Mesodermal cell (in vitro differentiated cells): Measurements from ENCODE around the gene COA5. TPM values are rescaled to one million over a fixed set of nuclear protein-coding genes. Genes with fewer than 3 reads are reported as not detected.

Experiments
- H3K27ac ChIP-seq: 2 replicates; pipeline ENCODE4 v1.7.0; 2013; ENCODE audit warnings: mild to moderate bottlenecking, low read depth, low read length, moderate library complexity; ENCODE audit not compliant: severe bottlenecking
- H3K36me3 ChIP-seq: 2 replicates; pipeline ENCODE4 v1.7.1; 2013; ENCODE audit warnings: mild to moderate bottlenecking, low read length, moderate library complexity; ENCODE audit not compliant: control insufficient read depth, insufficient read depth
- H3K4me1 ChIP-seq: one replicate; pipeline ENCODE4 v1.7.1; 2013; ENCODE audit warnings: mild to moderate bottlenecking, low read length; ENCODE audit not compliant: insufficient read depth, control insufficient read depth, poor library complexity, severe bottlenecking
- H3K4me3 ChIP-seq: 2 replicates; pipeline ENCODE4 v1.7.0; 2013; ENCODE audit warnings: low read length, control low read depth, mild to moderate bottlenecking; ENCODE audit not compliant: insufficient read depth, poor library complexity, severe bottlenecking; ENCODE audit errors: extremely low read depth
- H3K9me3 ChIP-seq: 2 replicates; pipeline ENCODE4 v1.7.1; 2013; ENCODE audit warnings: mild to moderate bottlenecking, low read length, moderate library complexity; ENCODE audit not compliant: control insufficient read depth
- WGBS, 2 experiments: methylation state at CpG; one replicate each; pipeline ENCODE4 v1.1.5; 2013; ENCODE audit warnings: missing lambda C conversion rate in 2 of 2; ENCODE audit not compliant: insufficient coverage in 2 of 2; 5-methylcytosine and 5-hydroxymethylcytosine counted together
- polyA plus RNA-seq, 2 experiments: library from polyadenylated mRNA; stranded (reverse); fragments of 50-300 nt; gene quantifications; one replicate each; pipeline ENCODE4 v1.2.3, GENCODE V29; 2013

Gene COA5, protein sequence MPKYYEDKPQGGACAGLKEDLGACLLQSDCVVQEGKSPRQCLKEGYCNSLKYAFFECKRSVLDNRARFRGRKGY
- 27.4 TPM for polyA plus RNA-seq (2013, experiment 1 of 2)
- polyA plus RNA-seq (2013, experiment 2 of 2) = 38.0 TPM

DNA sequence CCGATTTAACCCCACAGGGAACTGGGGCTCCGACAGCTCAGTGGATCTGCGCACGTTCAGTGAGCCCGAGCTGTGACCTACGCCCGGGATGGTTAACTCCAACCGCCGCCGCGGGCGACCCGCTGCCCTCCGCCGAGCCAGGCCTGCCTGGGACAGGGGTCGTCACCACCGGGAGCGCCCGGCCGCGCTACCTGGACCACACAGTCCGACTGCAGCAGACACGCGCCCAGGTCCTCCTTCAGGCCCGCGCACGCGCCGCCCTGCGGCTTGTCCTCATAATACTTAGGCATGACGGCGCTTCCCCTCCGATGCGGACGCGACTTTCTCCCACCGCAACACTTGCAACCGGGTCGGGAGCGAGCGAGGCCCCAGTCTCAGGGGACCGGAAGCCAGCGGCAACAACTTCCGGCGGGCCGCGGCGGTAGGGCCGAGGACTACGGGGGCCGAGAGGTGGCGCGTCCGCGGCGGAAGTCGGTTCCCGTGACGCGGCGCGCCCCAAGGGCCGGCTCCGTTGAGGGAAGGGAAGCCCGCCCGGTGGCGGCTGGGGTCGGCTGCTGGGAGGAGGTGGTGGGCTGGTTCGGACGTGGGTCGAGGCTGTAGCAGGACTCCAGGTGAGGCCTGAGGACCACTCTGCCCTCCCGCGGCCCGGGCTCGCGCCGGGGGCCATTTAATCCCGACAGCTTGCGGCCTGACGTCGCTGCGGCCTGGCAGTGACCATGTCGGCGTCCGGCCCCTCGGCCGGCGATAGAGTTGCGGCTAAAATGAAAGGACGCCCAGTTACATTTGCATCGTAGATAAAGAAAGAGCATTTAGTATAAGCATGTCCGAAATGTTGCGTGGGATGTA lies at the start of gene COA5, which contains the start of gene UNC50:
Gene COA5, minus strand, starts transcription at position 397 of the 846 bp plus-strand sequence. Its CDS starts 107 bp downstream, at position 290.
Gene UNC50, plus strand, starts transcription at position 474 of the 846 bp plus-strand sequence. CDS start 1,171 bp downstream, outside the sequence.
- Histone ChIP-seq H3K4me3 (peak within 1 kb of the TSS; percentile 94), H3K9me3 (no peaks in the 10 kb centered on the region), H3K27ac (peak within 1 kb of the TSS; percentile 93), H3K4me1 (peaks cover 8% of the 10 kb centered on the region), H3K36me3 (peaks cover 37% of the 10 kb centered on the region)
- WGBS, 2 experiments = 0% methylated on average over 61 to 77 of the region's 93 CpGs

DNA sequence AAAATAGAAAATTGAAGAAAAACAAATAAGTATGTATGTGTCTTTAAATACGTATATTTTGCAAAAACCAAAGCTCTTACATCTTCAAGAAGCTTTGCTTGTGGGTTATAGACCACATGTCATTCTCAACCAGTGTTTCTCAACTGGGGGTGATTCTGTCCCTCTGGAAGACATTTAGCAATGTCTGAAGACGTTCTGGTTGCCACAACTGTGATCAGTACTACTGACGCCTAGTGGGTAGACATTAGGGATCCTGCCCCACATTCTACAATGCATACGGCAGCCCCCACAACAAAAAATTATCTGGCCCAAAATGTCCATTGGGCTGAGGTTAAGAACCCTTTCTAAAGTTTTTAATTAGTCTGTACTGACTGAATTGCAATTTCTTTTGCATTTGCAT lies 48.5 kb upstream of the COA5 start:
- no peak overlapping the region for H3K27ac ChIP-seq
- no peaks in the 10 kb centered on the region for H3K4me1 ChIP-seq
- H3K9me3 ChIP-seq = peaks cover 5% of the 10 kb centered on the region
- WGBS, 2 experiments = 81% methylated on average over 3 of the region's 4 CpGs; no CpG with 5 or more reads in 1 of the 2 experiments
- H3K36me3 ChIP-seq = no peaks in the 10 kb centered on the region
- no peak overlapping the region for H3K4me3 ChIP-seq

DNA sequence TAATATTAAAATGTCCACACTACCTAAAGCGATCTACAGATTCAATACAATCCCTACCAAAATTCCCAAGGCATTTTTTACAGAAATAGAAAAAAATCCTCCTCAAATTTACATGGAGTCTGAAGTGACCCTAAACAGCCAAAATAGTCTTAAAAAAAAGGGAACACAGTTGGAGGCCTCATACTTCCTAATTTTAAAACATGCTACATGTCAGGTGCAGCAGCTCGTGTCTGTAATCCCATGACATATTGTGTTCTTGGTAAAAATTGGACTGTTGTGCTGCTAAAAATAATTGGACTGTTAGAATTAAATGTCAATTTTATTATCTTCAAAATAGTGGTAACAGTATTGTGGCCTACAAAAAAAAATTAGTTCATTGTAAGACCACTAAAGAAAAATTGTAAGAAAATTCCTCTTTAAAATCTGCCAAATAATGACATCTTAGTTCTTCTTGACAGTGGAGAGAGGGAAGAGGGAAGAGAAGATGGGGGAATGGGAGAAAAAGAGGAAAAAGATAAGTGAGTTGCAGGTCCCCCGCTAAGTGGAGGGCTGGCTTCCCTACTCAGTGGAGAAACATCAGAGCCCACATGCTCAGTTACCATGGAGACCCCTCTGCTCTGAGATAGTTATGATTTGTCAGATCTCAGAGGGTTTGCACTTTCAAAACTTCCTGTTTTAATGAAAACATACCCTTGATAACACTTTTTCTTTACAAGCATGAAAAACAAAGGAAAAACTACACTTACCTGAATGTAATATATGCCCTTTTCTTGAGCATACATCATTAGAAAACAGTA lies 46.6 kb upstream of the COA5 start:
- no peak overlapping the region for H3K27ac ChIP-seq
- no peaks in the 10 kb centered on the region for H3K9me3 ChIP-seq
- no peaks in the 10 kb centered on the region for H3K4me1 ChIP-seq
- WGBS, 2 experiments = 100% methylated on average over 1 of the region's 3 CpGs; no CpG with 5 or more reads in 1 of the 2 experiments
- no peaks in the 10 kb centered on the region for H3K36me3 ChIP-seq
- no peak overlapping the region for H3K4me3 ChIP-seq

DNA sequence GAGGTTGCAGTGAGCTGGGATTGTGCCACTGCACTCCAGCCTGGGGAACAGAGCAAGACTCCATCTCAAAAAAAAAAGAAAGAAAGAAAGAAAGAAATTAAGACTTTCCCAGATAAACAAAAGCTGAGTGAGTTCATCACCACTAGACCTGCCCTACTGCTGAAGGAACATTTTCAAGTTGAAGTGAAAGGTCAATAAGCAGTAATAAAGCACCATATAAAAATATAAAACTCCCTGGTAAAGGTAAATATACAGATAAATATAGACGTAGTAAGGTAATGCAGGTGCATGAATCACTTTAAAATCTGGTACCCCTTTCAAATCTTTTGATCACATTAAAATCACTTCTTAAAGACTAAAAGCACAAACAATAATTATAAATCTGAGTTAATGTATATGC lies 42.7 kb upstream of the COA5 start:
- Histone ChIP-seq H3K36me3 (no peaks in the 10 kb centered on the region), H3K9me3 (no peaks in the 10 kb centered on the region), H3K4me3 (no peak overlapping the region), H3K4me1 (no peaks in the 10 kb centered on the region), H3K27ac (no peak overlapping the region)
- WGBS, 2 experiments = no CpG with 5 or more reads among the region's 1 CpG

DNA sequence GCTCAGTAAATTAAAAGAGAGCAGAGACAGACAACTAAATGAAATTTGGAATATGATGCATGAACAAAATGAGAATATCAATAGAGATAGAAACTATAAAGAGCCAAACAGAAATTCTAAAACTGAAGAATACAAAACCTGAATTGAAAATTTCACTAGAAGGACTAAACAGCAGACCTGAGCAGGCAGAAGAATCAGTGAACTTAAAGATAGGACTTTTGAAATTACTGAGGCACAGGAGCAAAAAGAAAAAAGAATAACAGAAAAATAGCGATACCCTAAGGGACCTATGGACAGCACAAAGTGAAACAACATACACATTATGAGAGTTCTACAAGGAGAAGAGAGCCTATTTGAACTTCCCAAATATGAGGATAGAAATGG lies 41.7 kb upstream of the COA5 start:
- H3K36me3 ChIP-seq = no peaks in the 10 kb centered on the region
- no peak overlapping the region for H3K27ac ChIP-seq
- no peaks in the 10 kb centered on the region for H3K4me1 ChIP-seq
- no peaks in the 10 kb centered on the region for H3K9me3 ChIP-seq
- no peak overlapping the region for H3K4me3 ChIP-seq
- no CpG with 5 or more reads among the region's 1 CpG for WGBS, 2 experiments

DNA sequence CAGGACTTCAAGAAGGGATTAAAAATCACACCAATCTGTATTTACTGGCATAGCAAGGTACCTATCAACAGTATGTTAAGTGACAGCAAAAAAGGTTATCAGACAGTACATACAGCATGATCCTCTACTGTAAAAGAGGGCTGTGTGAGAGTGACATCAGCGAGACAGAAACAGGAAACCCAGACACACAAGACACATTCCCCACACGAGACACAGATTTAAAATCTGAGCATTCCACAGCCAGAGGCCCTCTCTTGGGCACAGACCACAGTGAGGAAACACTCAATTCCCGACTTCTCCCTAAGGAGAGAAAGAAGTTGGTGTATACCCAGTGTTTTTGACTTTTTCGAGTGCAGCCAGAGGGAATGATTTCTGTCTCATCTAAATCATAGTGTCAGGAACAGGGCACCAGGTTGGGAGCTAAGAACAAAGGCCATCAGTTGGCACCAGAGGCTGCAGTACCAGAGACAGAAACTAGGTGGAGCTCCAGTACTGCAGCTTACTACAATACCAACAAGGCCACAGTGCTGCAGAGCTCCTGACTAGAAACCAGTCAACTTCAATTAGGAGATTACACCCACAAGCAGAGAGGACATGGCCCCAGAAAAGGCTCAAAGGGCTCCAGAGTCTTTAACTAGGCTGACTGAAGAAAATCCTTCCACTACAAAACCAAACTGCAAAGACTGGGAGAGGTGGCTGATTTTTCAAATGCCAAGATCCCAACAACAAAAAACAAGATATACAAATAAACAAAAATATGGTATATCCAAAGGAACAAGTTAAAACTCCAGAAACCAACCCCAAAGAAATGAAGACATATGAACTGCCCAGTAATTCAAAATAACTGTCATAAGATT lies 41.1 kb upstream of the COA5 start:
- no peak overlapping the region for H3K4me3 ChIP-seq
- H3K36me3 ChIP-seq = no peaks in the 10 kb centered on the region
- H3K27ac ChIP-seq = peak overlapping the region; percentile 57
- H3K4me1 ChIP-seq = no peaks in the 10 kb centered on the region
- WGBS, 2 experiments = 0% methylated on average over 1 to 2 of the region's 4 CpGs
- no peaks in the 10 kb centered on the region for H3K9me3 ChIP-seq

DNA sequence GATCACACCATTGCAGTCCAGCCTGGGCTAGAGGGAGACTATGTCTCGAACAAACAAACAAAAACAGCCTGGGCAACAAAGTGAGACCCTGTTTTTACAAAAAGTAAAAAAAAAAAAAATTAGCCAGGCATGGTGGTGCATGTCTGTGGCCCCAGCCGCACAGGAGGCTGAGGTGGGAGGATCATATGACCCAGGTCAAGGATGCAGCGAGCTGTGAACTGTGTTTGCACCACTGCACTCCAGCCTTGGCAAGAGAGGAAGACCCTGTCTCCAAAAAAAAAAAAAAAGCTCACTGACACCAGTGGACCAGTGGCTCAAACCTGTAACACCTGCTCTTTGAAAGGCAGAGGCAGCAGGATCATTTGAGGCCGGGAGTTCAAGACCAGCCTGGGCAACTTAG lies 40.1 kb upstream of the COA5 start:
- Histone ChIP-seq H3K4me1 (no peaks in the 10 kb centered on the region), H3K9me3 (no peaks in the 10 kb centered on the region), H3K27ac (no peak overlapping the region), H3K4me3 (no peak overlapping the region), H3K36me3 (no peaks in the 10 kb centered on the region)
- 100% methylated on average over 2 of the region's 4 CpGs; no CpG with 5 or more reads in 1 of the 2 experiments for WGBS, 2 experiments

DNA sequence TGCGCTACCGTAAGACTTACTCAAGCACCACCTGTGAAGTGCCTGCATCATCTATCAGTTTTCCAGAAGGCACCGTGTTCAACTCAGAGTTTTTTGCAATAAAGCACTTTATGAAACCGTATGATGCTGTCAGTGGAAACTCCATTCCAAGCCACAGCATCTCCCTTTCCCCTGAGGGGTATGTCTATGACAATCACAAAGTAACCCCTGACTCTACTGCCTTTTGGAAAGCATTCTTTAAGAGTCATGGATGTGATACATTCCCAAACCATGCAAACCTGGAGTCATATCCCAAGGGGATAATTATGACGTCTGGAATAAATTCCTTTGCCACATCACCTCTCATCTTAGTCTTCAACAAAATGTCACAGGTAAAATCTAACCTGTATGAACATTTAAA lies 39.3 kb upstream of the COA5 start:
- H3K36me3 ChIP-seq = no peaks in the 10 kb centered on the region
- no peaks in the 10 kb centered on the region for H3K9me3 ChIP-seq
- no peaks in the 10 kb centered on the region for H3K4me1 ChIP-seq
- no peak overlapping the region for H3K27ac ChIP-seq
- 83% methylated on average over 5 of the region's 5 CpGs for WGBS, 2 experiments
- no peak overlapping the region for H3K4me3 ChIP-seq

DNA sequence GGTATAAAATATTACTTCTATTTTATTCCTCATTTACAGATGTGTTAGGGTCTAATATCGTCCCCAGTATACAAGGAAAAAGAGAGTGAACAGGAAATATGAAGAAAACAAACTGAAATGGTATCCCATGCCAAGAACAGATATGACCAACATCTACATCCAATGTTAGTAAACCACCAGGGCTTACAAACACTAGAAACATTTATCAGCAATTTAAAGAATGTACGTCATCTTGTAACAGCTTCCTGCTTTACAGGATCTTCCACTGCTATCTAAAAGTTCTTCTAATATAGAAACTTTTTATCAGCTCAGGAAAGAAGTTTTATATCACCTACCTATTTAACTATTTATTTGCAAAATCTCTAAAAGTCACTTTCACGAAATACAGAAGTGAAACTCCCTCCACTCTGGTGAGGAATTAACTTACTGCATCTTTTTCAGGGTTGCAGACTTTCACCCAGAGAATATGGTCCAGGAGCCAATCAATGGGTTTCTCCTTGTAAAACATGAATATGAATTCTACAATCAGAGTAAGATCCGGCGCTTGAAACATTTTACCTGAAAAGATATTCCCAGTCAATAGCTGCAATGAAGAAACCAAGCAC lies 35.3 kb upstream of the COA5 start:
- Histone ChIP-seq H3K36me3 (no peaks in the 10 kb centered on the region), H3K27ac (no peak overlapping the region), H3K9me3 (no peaks in the 10 kb centered on the region), H3K4me3 (no peak overlapping the region), H3K4me1 (no peaks in the 10 kb centered on the region)
- WGBS, 2 experiments = 85 to 97% methylated on average over 4 of the region's 5 CpGs
